Kidney epithelial cell (primary cell): ENCODE measurements around the gene KRTAP10-5. TPM values are rescaled to one million over a fixed set of nuclear protein-coding genes. Genes with fewer than 3 reads are reported as not detected.
"Not testable (repeated sequence)": the region's sequence is repeated elsewhere in the genome, so short reads cannot be mapped to it uniquely, and the experiment has no call there.

ENCODE experiments used
- DNase-seq: peaks from one replicate; pipeline ENCODE4 v3.0.0-alpha.2; 2010; ENCODE audit warnings: low read depth
- H3K27me3 ChIP-seq: 2 replicates; pipeline ENCODE4 v1.6.0; 2011; ENCODE audit warnings: low read length; ENCODE audit not compliant: control insufficient read depth, insufficient read depth
- H3K36me3 ChIP-seq: 2 replicates; pipeline ENCODE4 v1.5.1; 2011; ENCODE audit warnings: low read length; ENCODE audit not compliant: control insufficient read depth, insufficient read depth
- H3K4me3 ChIP-seq: 2 replicates; pipeline ENCODE4 v1.5.1; 2011; ENCODE audit warnings: low read depth, mild to moderate bottlenecking, control low read depth, low read length
- total RNA-seq: library from RNA; depleted of rRNA; stranded (reverse); fragments of >200 nt; gene quantifications from 2 replicates; pipeline ENCODE4 v1.2.3, GENCODE V29; 2015
- TF ChIP-seq, protein P1 (sequence below): IDR thresholded peaks from 2 replicates; pipeline ENCODE4 v1.5.1; 2011; ENCODE audit warnings: mild to moderate bottlenecking, moderate library complexity, low read length, control low read depth, inconsistent platforms; ENCODE audit not compliant: insufficient read depth, poor library complexity, severe bottlenecking

KRTAP10-5 gene
- total RNA-seq, 1 donor from 2014 or later = not detected

DNA sequence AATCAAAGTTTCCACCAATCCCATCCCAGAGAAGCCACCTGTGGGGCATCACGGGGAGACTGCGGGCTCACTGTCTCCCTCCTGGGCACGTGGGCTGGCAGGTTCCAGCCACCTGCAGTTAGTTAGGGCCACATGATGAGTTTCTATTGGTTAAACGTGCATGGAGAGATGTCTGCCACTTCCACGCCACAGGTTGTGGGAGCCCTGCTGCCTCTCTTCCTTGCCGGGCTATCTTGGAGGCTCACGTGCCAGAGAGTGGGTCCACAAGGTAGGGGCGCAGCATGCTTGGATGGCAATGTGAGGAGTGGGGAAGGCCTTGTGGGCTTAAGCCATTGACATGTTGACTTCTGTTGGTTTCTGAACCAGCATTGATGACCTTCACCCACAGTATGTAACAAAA lies 23.5 kb upstream of the KRTAP10-5 start:
- no peak for DNase-seq
- TF ChIP-seq, protein P1, sequence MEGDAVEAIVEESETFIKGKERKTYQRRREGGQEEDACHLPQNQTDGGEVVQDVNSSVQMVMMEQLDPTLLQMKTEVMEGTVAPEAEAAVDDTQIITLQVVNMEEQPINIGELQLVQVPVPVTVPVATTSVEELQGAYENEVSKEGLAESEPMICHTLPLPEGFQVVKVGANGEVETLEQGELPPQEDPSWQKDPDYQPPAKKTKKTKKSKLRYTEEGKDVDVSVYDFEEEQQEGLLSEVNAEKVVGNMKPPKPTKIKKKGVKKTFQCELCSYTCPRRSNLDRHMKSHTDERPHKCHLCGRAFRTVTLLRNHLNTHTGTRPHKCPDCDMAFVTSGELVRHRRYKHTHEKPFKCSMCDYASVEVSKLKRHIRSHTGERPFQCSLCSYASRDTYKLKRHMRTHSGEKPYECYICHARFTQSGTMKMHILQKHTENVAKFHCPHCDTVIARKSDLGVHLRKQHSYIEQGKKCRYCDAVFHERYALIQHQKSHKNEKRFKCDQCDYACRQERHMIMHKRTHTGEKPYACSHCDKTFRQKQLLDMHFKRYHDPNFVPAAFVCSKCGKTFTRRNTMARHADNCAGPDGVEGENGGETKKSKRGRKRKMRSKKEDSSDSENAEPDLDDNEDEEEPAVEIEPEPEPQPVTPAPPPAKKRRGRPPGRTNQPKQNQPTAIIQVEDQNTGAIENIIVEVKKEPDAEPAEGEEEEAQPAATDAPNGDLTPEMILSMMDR = no peak
- no peaks in the 10 kb centered on the region for H3K36me3 ChIP-seq
- no peak overlapping the region for H3K4me3 ChIP-seq
- H3K27me3 ChIP-seq = no peaks in the 10 kb centered on the region

DNA sequence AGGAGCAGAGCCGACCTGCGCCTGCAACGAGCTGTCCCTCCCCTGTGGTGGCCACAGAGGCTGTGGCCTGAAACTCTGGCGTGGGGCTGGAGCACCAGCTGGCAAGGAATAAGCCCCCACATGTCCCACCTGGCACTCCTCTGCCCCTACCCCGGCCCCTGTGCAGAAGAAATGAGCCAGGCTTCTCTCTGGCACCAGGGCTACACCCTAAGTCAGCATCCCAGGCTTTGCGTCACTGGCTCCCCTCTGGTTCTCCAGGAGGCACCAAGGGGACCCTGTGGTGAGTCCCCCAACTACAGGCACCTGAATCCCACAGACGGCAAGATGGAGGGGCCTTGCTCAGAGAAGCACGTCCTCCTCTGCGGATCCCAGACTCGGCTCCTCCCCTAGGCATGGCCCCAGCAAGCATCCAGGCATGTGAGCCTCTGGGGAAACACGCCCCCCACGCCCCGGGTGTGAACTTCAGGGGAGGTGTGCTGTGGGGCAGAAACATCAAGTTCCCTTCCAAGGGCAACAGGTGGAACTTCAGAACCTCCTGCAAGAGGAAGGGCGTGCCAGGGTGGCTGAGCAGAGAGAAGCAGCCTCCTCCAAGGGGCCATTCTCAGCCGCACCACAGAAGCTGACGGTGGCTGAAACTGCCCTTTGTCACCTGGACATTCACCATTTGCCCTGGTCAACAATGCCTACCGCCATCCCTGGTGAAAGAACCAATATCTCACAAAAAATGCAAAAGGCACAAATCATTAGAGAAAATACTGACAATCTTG lies 22.9 kb upstream of the KRTAP10-5 start:
- H3K4me3 ChIP-seq = no peak overlapping the region
- DNase-seq = no peak
- H3K36me3 ChIP-seq = no peaks in the 10 kb centered on the region

DNA sequence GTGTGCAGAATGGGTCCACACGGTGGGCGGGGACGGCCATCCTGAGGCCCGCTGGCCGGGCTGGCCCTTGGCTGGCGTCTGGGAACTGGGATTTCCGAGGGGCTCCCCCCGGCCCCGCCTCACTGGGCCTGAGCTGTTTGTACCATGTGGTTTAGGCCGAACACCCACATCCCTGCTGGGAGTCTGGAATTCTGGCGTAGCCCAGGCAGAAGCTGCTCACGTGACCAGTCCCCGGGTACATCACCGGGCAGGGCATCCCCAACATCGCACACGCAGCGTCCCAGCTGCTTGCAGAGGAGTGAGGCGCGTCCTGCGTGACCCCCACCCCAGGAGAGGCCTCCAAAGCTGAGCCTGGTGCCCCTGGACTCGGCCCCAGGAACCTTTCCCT lies 22.1 kb upstream of the KRTAP10-5 start:
- TF ChIP-seq, protein P1 = no peak
- H3K27me3 ChIP-seq = no peaks in the 10 kb centered on the region
- H3K36me3 ChIP-seq = no peaks in the 10 kb centered on the region
- DNase-seq = no peak
- no peak overlapping the region for H3K4me3 ChIP-seq

More for the DNA sequence above, 22.9 kb upstream of the KRTAP10-5 start:
- TF ChIP-seq, protein P1 = no peak
- H3K27me3 ChIP-seq = no peaks in the 10 kb centered on the region

DNA sequence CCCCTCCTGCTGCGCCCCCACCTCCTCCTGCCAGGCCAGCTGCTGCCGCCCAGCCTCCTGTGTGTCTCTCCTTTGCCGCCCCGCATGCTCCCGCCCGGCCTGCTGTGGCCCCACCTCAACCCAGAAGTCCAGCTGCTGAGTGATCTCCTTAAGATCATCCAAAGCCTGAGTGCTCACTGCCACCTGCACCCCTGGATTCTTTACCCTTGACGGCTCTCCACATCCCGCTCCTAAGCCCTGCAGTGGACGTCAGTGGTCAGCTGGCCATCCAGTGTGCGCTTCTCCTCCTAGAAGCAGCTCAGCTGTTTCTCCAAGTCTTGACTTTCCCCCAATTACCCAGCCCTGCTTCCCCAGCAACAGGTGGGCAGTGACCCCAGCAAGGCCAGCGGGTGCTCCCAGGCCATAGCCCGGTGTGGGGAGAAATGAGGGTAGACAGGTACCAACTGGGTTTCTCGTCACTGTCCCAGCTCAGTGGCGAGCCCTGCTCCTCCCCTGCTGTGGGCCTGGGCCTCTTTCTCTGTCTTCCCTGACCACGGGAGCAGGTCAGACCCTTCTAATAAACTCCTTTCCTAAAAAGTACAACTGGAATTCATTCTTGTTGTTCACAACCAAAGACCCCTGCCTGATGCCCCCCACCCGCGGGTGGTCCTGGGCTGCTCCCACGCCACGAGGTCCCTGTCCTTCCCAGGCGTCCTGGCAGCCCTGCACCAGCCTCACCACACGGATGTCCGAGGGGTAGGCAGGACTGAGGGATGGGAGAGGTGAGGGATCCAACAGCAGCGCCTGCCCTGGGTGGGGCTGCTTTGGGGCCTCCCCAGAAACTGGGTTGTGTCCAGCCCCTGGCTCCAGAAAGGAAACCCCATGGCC lies 21.4 kb upstream of the KRTAP10-5 start:
- TF ChIP-seq, protein P1 = no peak
- no peaks in the 10 kb centered on the region for H3K36me3 ChIP-seq
- no peak overlapping the region for H3K4me3 ChIP-seq
- DNase-seq = no peak
- no peaks in the 10 kb centered on the region for H3K27me3 ChIP-seq

DNA sequence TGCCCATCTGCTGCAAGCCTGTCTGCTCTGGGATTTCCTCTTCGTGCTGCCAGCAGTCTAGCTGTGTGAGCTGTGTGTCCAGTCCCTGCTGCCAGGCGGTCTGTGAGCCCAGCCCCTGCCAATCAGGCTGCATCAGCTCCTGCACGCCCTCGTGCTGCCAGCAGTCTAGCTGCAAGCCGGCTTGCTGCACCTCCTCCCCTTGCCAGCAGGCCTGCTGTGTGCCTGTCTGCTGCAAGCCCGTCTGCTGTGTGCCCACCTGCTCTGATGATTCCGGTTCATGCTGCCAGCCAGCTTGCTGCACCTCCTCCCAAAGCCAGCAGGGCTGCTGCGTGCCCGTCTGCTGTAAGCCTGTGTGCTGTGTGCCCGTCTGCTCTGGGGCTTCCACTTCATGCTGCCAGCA lies 20.7 kb upstream of the KRTAP10-5 start:
- not testable (repeated sequence) for H3K4me3 ChIP-seq, DNase-seq, H3K36me3 ChIP-seq, H3K27me3 ChIP-seq

DNA sequence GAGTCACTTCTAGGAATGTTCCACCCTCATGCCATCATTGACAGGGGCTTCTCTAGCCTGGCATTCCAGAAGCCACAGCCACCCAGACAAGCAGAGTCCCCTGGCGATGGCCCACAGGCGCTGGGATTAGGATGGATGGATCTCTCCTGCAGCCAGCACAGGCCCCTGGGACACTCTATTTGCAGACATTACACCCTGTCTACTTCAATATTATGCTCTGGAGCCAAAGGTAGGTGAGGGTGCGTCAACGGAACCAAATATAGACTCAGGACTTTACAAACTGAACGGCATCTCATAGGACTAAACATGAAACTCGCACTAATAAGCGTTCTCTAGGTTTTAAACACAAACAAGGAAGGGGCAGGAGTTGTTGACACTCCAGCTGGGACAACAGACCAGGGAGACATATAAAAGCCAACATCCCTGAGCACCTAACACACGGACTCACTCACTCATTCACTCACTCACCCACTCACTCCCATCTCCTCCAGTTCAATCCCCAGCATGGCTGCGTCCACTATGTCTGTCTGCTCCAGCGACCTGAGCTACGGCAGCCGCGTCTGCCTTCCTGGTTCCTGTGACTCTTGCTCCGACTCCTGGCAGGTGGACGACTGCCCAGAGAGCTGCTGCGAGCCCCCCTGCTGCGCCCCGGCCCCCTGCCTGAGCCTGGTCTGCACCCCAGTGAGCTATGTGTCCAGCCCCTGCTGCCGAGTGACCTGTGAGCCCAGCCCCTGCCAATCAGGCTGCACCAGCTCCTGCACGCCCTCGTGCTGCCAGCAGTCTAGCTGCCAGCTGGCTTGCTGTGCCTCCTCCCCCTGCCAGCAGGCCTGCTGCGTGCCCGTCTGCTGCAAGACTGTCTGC lies 19.9 kb upstream of the KRTAP10-5 start, which contains the start of gene KRTAP10-7:
KRTAP10-7 (plus strand) TSS at position 480 of the 861 bp plus-strand sequence; CDS start at position 505, 25 bp downstream.
- not testable (repeated sequence) for DNase-seq, H3K27me3 ChIP-seq, H3K36me3 ChIP-seq, H3K4me3 ChIP-seq
